Right lobe of liver (tissue), 6 donors: ENCODE results near the gene FAM227B. TPM values are rescaled to one million over a fixed set of nuclear protein-coding genes. Genes with fewer than 3 reads are reported as not detected.

ENCODE experiments used
- ATAC-seq, 4 donors: fragments of 200-7000 bp; cut with Tn5 transposase; one replicate each; pipeline ENCODE4 v1.9.1; 2020; ENCODE audit warnings: mild to moderate bottlenecking in 4 of 4, moderate library complexity in 4 of 4
- DNase-seq, 3 donors: peaks; one replicate each; pipeline ENCODE4 v3.0.0-alpha.2; 2020
- H3K27ac ChIP-seq, 3 donors: fragments of 200-600 bp; one replicate each; pipeline ENCODE4 v1.8.0; 2022
- H3K27me3 ChIP-seq, 2 donors: fragments of 200-600 bp; one replicate each; pipeline ENCODE4 v1.8.0; 2022
- H3K36me3 ChIP-seq, 4 donors: fragments of 200-600 bp; sonication (generic) in 1 of 4; one replicate each; pipeline versions ENCODE4 v1.5.1 to v1.8.0; 2017 to 2022; ENCODE audit warnings: control low read depth in 1 of 4
- H3K4me1 ChIP-seq, 4 donors: fragments of 200-600 bp; sonication (generic) in 1 of 4; one replicate each; pipeline versions ENCODE4 v1.5.1 to v1.8.0; 2017 to 2022; ENCODE audit warnings: control low read depth in 1 of 4
- H3K4me3 ChIP-seq, 3 donors: fragments of 200-600 bp; one replicate each; pipeline ENCODE4 v1.8.0; 2022
- H3K9me3 ChIP-seq, 4 donors: fragments of 200-600 bp; sonication (generic) in 1 of 4; one replicate each; pipeline versions ENCODE4 v1.5.1 to v1.8.0; 2017 to 2022; ENCODE audit warnings: control low read depth in 1 of 4
- POLR2A ChIP-seq: fragments of 450-650 bp; IDR thresholded peaks from one replicate; pipeline ENCODE4 v1.6.1; 2017; ENCODE audit warnings: antibody characterized with exemption, mild to moderate bottlenecking
- WGBS: methylation state at CpG from one replicate; pipeline ENCODE4 v1.1.6; 2018; ENCODE audit warnings: low coverage, low lambda C conversion rate; ENCODE audit not compliant: insufficient coverage; ENCODE audit errors: missing lambda C conversion rate; 5-methylcytosine and 5-hydroxymethylcytosine counted together
- intact Hi-C, 2 donors: fragments of 100-400 bp; cut with DNase I; formaldehyde crosslinking; loops; one replicate each; pipeline versions ENCODE4 v1.11.2 to v1.14.1; 2022
- total RNA-seq, 6 experiments: library from RNA; depleted of rRNA in 2 of 6; stranded (reverse); fragments of >200 nt in 2 of 6; fragmentation: NEBNext Ultra II Directional in 3 of 6; extraction: Animal tissue kit (Norgen Biotek cat#: 25700) in 3 of 6; gene quantifications; one replicate each; pipeline versions ENCODE4 v1.1.0 to v1.2.4, GENCODE V29; 2016 to 2023
- TF ChIP-seq, protein P1 (sequence below), 4 donors: fragments of 200-600 bp in 3 of 4; fragments of 450-650 bp in 1 of 4; IDR thresholded peaks; one replicate each; pipeline versions ENCODE4 v1.5.1 to v1.8.0; 2016 to 2022; ENCODE audit warnings: antibody characterized with exemption in 4 of 4, mild to moderate bottlenecking in 2 of 4
- donor health status: DM: no; HTN: yes; CAD: no.
- donor health status: DM: no; HTN: no; CAD: no.
- donor health status: DM: no; HTN: no; CAD: no.
- donor health status: DM: no; HTN: yes; CAD: no.
- donor health status: DM: no; HTN: yes; CAD: no.

Gene FAM227B
- total RNA-seq, 6 experiments from 2014 or later: 1.3 to 3.2 (median 2.0) TPM

DNA sequence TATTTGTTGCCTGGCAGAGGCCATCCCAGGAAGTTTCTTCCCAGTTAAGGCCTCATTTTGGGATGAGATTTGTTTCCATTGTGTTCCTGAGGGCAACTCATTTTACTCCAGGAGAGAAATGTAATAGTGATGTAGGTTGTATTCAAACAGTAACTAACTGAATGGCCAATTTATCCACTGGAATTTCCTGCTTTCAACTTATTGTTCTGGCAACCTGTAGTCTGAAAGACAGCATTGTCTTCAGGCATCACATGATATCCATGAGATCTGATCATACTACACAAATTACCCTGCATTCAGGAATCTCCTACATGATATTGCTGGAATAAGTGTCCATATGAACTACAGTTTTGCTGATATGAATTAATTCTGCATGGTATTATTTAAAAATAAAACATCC, 277.1 kb downstream of the FAM227B start:
- Histone ChIP-seq H3K27ac (no peak overlapping the region), H3K27me3 (no peaks in the 10 kb centered on the region), H3K4me3 (no peak overlapping the region), H3K36me3 (no peaks in the 10 kb centered on the region), H3K4me1 (no peaks in the 10 kb centered on the region), H3K9me3 (no peaks in the 10 kb centered on the region)
- DNase-seq (no peak), ATAC-seq (no peak)
- no peak for TF ChIP-seq POLR2A
- TF ChIP-seq, protein P1, sequence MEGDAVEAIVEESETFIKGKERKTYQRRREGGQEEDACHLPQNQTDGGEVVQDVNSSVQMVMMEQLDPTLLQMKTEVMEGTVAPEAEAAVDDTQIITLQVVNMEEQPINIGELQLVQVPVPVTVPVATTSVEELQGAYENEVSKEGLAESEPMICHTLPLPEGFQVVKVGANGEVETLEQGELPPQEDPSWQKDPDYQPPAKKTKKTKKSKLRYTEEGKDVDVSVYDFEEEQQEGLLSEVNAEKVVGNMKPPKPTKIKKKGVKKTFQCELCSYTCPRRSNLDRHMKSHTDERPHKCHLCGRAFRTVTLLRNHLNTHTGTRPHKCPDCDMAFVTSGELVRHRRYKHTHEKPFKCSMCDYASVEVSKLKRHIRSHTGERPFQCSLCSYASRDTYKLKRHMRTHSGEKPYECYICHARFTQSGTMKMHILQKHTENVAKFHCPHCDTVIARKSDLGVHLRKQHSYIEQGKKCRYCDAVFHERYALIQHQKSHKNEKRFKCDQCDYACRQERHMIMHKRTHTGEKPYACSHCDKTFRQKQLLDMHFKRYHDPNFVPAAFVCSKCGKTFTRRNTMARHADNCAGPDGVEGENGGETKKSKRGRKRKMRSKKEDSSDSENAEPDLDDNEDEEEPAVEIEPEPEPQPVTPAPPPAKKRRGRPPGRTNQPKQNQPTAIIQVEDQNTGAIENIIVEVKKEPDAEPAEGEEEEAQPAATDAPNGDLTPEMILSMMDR (IDR thresholded peaks at IDR 0.05): no peak
- intact Hi-C loops: no loop called here

DNA sequence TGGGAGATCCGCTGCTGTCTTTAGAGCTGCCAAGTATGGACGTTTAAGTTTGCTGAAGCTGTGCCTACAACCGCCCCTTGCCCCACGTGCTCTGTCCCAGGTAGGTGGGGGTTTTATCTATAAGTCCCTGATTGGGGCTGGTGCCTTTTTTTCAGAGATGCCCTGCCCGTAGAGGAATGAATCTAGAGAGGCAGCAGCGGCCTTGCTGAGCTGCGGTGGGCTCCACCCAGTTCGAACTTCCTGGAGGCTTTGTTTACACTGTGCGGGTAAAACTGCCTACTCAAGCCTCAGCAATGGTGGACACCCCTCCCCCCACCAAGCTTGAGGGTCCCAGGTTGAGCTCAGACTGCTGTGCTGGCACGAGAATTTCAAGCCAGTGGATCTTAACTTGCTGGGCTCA, 281.0 kb downstream of the FAM227B start:
- Histone ChIP-seq H3K27ac (no peak overlapping the region), H3K36me3 (no peaks in the 10 kb centered on the region), H3K4me3 (no peak overlapping the region), H3K27me3 (no peaks in the 10 kb centered on the region), H3K9me3 (no peaks in the 10 kb centered on the region), H3K4me1 (no peaks in the 10 kb centered on the region)
- DNase-seq: no peak
- 78% methylated on average over 3 of the region's 10 CpGs for WGBS
- no peak for ATAC-seq
- TF ChIP-seq, protein P1 (IDR thresholded peaks at IDR 0.05): no peak
- TF ChIP-seq POLR2A: no peak
- intact Hi-C loops: no loop called here

DNA sequence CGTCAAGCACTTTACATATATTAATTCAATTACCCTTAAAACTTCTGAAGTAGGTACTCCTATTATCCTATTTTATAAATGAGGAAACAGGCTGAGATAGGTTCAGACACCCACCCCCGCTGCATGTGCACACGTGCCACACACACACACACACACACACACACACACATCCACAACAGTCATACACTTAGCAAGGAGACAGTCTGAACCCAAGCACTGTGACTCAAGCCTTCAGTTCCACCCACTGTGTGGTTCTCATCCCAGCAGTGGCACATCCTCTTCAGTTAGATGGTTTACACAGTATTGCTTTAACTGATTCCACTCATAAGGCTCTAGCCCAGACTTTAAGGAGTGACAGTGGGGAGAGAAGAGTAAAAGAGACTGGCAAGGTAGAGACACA, 288.7 kb downstream of the FAM227B start:
- no peak overlapping the region for H3K4me3 ChIP-seq
- no peak for ATAC-seq
- H3K9me3 ChIP-seq: no peaks in the 10 kb centered on the region
- H3K4me1 ChIP-seq: no peaks in the 10 kb centered on the region
- H3K36me3 ChIP-seq: peaks cover 0 to 7% (median 0%) of the 10 kb centered on the region in 4 donors
- DNase-seq: no peak
- no peaks in the 10 kb centered on the region for H3K27me3 ChIP-seq
- WGBS: 91% methylated on average over 3 of the region's 3 CpGs
- TF ChIP-seq, protein P1 (IDR thresholded peaks at IDR 0.05): no peak
- TF ChIP-seq POLR2A: no peak
- intact Hi-C loops: no loop called here
- H3K27ac ChIP-seq: no peak overlapping the region

DNA sequence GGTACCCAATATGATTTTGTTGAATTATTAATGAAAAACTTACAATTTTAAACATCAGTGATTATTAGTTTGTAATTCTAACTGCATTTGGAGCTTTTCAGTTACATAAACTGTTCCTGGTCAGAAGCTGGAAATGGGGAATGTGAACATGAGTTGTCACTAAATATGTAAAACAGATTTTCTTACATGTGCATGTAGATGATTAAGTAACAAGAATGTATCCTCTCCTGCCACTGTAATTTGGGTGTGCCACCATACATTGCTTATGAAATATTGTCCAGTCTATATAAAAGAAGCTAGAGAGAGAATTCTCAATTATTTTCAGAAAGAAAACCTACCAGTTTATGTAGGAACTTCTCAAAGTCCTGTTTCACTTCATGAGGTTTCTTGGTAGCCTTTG, 289.2 kb downstream of the FAM227B start:
- H3K9me3 ChIP-seq: no peaks in the 10 kb centered on the region
- no peak for DNase-seq
- ATAC-seq: no peak
- no peaks in the 10 kb centered on the region for H3K4me1 ChIP-seq
- H3K27me3 ChIP-seq: no peaks in the 10 kb centered on the region
- peaks cover 0 to 7% (median 0%) of the 10 kb centered on the region in 4 donors for H3K36me3 ChIP-seq
- TF ChIP-seq, protein P1 (IDR thresholded peaks at IDR 0.05): no peak
- no peak for TF ChIP-seq POLR2A
- intact Hi-C loops: no loop called here
- H3K4me3 ChIP-seq: no peak overlapping the region
- H3K27ac ChIP-seq: no peak overlapping the region

DNA sequence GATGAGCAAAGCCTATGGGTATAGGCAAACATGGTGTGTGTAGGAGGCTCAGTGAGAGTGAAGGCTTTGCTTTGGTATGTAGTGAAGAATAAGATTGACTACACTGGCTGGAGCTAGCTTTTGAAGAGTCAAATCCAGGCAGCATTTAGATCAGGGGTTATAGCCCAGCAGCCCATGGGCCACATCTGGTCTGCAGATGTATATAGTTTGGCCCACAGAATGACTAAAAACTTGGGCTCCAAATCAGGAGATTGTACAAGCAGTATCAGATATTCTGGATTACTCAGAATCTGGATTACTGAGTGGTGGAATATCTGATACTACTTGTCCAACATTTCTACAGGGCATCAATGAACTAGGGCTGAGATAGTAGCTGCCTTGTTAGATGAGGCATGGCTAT, 290.5 kb downstream of the FAM227B start:
- no peak for TF ChIP-seq POLR2A
- Histone ChIP-seq H3K27ac (no peak overlapping the region), H3K4me3 (no peak overlapping the region), H3K4me1 (no peaks in the 10 kb centered on the region), H3K9me3 (no peaks in the 10 kb centered on the region), H3K36me3 (peaks cover 0 to 7% (median 0%) of the 10 kb centered on the region in 4 donors), H3K27me3 (no peaks in the 10 kb centered on the region)
- no peak for ATAC-seq
- DNase-seq: no peak
- intact Hi-C loops: no loop called here
